IPS-NIHi7 (cell line): Measurements from ENCODE around the gene GP5.

ENCODE experiments used
- DNase-seq: peaks from one replicate; pipeline ENCODE4 v3.0.0; 2012; ENCODE audit warnings: mixed read lengths; ENCODE audit errors: extremely low spot score

GP5 gene

GRCh38 chr3:194348354-194348753 lies 50.7 kb downstream of the GP5 start:
- DNase-seq, result no peak

- no peak for DNase-seq
These were observed 52.4 kb downstream of the GP5 start for GRCh38 chr3:194346621-194347020.

GRCh38 chr3:194346035-194346434 lies 53.0 kb downstream of the GP5 start:
- DNase-seq, result no peak
